Loucy (cell line): ENCODE data around the gene PLA2G2E.

ENCODE experiments used
- H2AFZ ChIP-seq: fragments of 200-600 bp; sonication (generic); 2 replicates; pipeline ENCODE4 v1.6.0; 2016; ENCODE audit warnings: antibody characterized with exemption, mild to moderate bottlenecking, low read length, moderate library complexity
- H3F3A ChIP-seq: fragments of 200-600 bp; 2 replicates; pipeline ENCODE4 v1.6.0; 2016; ENCODE audit warnings: antibody characterized with exemption, low read depth, mild to moderate bottlenecking
- H3K27me3 ChIP-seq: fragments of 200-600 bp; sonication (generic); 2 replicates; pipeline ENCODE4 v1.6.1; 2014; ENCODE audit warnings: low read length, mild to moderate bottlenecking; ENCODE audit not compliant: insufficient read depth, poor library complexity, severe bottlenecking
- H3K36me3 ChIP-seq: fragments of 200-600 bp; sonication (generic); 2 replicates; pipeline ENCODE4 v1.6.1; 2016; ENCODE audit warnings: low read length; ENCODE audit not compliant: insufficient read depth
- H3K4me1 ChIP-seq: fragments of 200-600 bp; sonication (generic); 2 replicates; pipeline ENCODE4 v1.5.1; 2014; ENCODE audit warnings: low read length, mild to moderate bottlenecking; ENCODE audit not compliant: insufficient read depth, poor library complexity, severe bottlenecking
- H3K4me2 ChIP-seq: fragments of 200-600 bp; sonication (generic); 2 replicates; pipeline ENCODE4 v1.6.0; 2014; ENCODE audit warnings: antibody characterized with exemption, low read length, low read depth, mild to moderate bottlenecking; ENCODE audit not compliant: poor library complexity, severe bottlenecking
- H3K4me3 ChIP-seq: fragments of 200-600 bp; sonication (generic); 2 replicates; pipeline ENCODE4 v1.5.1; 2014; ENCODE audit warnings: low read length, mild to moderate bottlenecking, mixed read lengths; ENCODE audit not compliant: poor library complexity, severe bottlenecking
- H3K79me2 ChIP-seq: fragments of 200-600 bp; sonication (generic); 2 replicates; pipeline ENCODE4 v1.6.1; 2014; ENCODE audit warnings: low read length; ENCODE audit not compliant: insufficient read depth
- H3K9ac ChIP-seq: fragments of 200-600 bp; sonication (generic); 2 replicates; pipeline ENCODE4 v1.6.0; 2014; ENCODE audit warnings: mild to moderate bottlenecking, low read depth, low read length, moderate library complexity; ENCODE audit not compliant: poor library complexity, severe bottlenecking
- H3K9me2 ChIP-seq: fragments of 200-600 bp; sonication (generic); replicated peaks from 2 replicates; pipeline ENCODE4 v1.6.1; 2016; ENCODE audit warnings: low read depth, low read length, mixed read lengths
- H3K9me3 ChIP-seq: fragments of 200-600 bp; sonication (generic); 2 replicates; pipeline ENCODE4 v1.6.1; 2014; ENCODE audit warnings: mild to moderate bottlenecking, antibody characterized with exemption, low read length, low read depth; ENCODE audit not compliant: insufficient read depth
- H4K20me1 ChIP-seq: fragments of 200-600 bp; sonication (generic); 2 replicates; pipeline ENCODE4 v1.6.0; 2014; ENCODE audit warnings: antibody characterized with exemption, low read length, mild to moderate bottlenecking; ENCODE audit not compliant: insufficient read depth, poor library complexity, severe bottlenecking
- EZH2phosphoT487 ChIP-seq: fragments of 200-600 bp; IDR thresholded peaks from 2 replicates; pipeline ENCODE4 v1.6.1; 2018; ENCODE audit warnings: antibody characterized with exemption, mild to moderate bottlenecking, moderate library complexity, borderline replicate concordance
- TF ChIP-seq, protein P1 (sequence below): fragments of 200-600 bp; sonication (generic); conservative IDR thresholded peaks from 2 replicates; pipeline ENCODE4 v1.5.1; 2014; ENCODE audit warnings: mild to moderate bottlenecking, antibody characterized with exemption, low read length

The PLA2G2E gene

DNA sequence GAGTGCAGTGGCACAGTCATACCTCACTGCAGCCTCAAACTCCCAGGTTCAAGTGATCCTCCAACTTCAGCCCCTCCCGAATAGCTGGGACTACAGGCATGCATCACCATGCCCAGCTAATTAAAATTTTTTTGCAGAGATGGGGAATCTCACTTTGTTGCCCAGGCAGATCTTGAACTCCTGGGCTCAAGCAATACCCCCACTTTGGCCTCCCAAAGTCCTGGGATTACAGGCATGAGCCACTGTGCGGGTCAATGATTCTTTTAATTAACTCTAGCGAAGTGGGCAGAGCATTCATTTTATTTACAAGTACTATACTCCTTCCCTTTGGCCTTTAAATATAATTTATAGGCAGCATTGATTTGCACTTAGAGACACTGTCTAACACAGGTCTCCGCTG, 43.8 kb downstream of the PLA2G2E start:
- H3K79me2 ChIP-seq, result peaks cover 21% of the 10 kb centered on the region
- H3F3A ChIP-seq, result no peaks in the 10 kb centered on the region
- no peaks in the 10 kb centered on the region for H3K27me3 ChIP-seq
- no peak overlapping the region for H3K4me2 ChIP-seq
- H2AFZ ChIP-seq, result no peak overlapping the region
- H3K9me2 ChIP-seq, result no peaks in the 10 kb centered on the region
- peaks cover 16% of the 10 kb centered on the region for H3K4me1 ChIP-seq
- H3K9ac ChIP-seq, result no peak overlapping the region
- no peak overlapping the region for H3K4me3 ChIP-seq
- H4K20me1 ChIP-seq, result peaks cover 20% of the 10 kb centered on the region
- TF ChIP-seq EZH2phosphoT487, result no peak
- TF ChIP-seq, protein P1, sequence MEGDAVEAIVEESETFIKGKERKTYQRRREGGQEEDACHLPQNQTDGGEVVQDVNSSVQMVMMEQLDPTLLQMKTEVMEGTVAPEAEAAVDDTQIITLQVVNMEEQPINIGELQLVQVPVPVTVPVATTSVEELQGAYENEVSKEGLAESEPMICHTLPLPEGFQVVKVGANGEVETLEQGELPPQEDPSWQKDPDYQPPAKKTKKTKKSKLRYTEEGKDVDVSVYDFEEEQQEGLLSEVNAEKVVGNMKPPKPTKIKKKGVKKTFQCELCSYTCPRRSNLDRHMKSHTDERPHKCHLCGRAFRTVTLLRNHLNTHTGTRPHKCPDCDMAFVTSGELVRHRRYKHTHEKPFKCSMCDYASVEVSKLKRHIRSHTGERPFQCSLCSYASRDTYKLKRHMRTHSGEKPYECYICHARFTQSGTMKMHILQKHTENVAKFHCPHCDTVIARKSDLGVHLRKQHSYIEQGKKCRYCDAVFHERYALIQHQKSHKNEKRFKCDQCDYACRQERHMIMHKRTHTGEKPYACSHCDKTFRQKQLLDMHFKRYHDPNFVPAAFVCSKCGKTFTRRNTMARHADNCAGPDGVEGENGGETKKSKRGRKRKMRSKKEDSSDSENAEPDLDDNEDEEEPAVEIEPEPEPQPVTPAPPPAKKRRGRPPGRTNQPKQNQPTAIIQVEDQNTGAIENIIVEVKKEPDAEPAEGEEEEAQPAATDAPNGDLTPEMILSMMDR, result no peak
- no peaks in the 10 kb centered on the region for H3K9me3 ChIP-seq
- H3K36me3 ChIP-seq, result no peaks in the 10 kb centered on the region

- TF ChIP-seq, protein P1, result no peak
- H3K9ac ChIP-seq, result no peak overlapping the region
- H3K4me1 ChIP-seq, result peaks cover 12% of the 10 kb centered on the region
- no peak overlapping the region for H3K4me2 ChIP-seq
- H3K9me2 ChIP-seq, result no peaks in the 10 kb centered on the region
- H3K27me3 ChIP-seq, result no peaks in the 10 kb centered on the region
- H4K20me1 ChIP-seq, result peaks cover 16% of the 10 kb centered on the region
- H3F3A ChIP-seq, result no peaks in the 10 kb centered on the region
- no peak overlapping the region for H2AFZ ChIP-seq
- peaks cover 17% of the 10 kb centered on the region for H3K79me2 ChIP-seq
- H3K36me3 ChIP-seq, result no peaks in the 10 kb centered on the region
- no peak overlapping the region for H3K4me3 ChIP-seq
- no peaks in the 10 kb centered on the region for H3K9me3 ChIP-seq
These were observed 44.2 kb downstream of the PLA2G2E start for GRCh38 chr1:19879227-19879626.

DNA sequence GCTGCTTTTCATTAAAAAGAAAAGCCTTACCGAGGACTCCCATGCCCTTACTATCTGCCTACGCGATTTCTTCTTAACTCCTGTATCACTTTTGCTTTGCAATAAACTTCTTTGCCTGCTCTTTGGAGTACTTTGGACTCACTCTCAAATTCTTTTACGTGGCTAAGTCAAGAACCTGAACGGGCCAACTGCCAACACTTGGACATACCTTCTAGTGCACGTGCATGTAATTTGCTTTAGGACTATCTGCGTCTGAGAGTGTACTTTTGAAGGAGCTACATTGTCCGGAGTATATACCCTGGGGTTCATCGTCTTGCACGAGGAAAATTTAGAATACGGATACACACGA, 44.8 kb downstream of the PLA2G2E start:
- Histone ChIP-seq H3F3A (no peaks in the 10 kb centered on the region), H3K4me3 (no peak overlapping the region), H3K4me1 (peaks cover 6% of the 10 kb centered on the region), H3K27me3 (no peaks in the 10 kb centered on the region), H2AFZ (peak overlapping the region; percentile 19; the same call in 1 of the 2 replicates), H3K79me2 (peaks cover 11% of the 10 kb centered on the region), H3K36me3 (no peaks in the 10 kb centered on the region), H3K9me3 (no peaks in the 10 kb centered on the region), H3K4me2 (no peak overlapping the region), H3K9me2 (no peaks in the 10 kb centered on the region), H3K9ac (no peak overlapping the region), H4K20me1 (peaks cover 9% of the 10 kb centered on the region)
- TF ChIP-seq, protein P1, result no peak
- no peak for TF ChIP-seq EZH2phosphoT487
